Peyer's patch (tissue), 4 donors: ENCODE measurements around the gene OSBPL10.

Experiments used
- POLR2A ChIP-seq, 2 donors: fragments of 450-650 bp; IDR thresholded peaks; one replicate each; pipeline ENCODE4 v1.5.1; 2017; ENCODE audit warnings: antibody characterized with exemption in 2 of 2, mild to moderate bottlenecking in 2 of 2, moderate library complexity in 2 of 2
- TF ChIP-seq, protein P1 (sequence below), 6 experiments: fragments of 450-650 bp in 4 of 6; fragments of 200-600 bp in 2 of 6; sonication (generic) in 1 of 6; IDR thresholded peaks; one replicate each; pipeline ENCODE4 v1.5.1; 2017 to 2019; ENCODE audit warnings: antibody characterized with exemption in 6 of 6, mild to moderate bottlenecking in 3 of 6, moderate library complexity in 1 of 6

DNA sequence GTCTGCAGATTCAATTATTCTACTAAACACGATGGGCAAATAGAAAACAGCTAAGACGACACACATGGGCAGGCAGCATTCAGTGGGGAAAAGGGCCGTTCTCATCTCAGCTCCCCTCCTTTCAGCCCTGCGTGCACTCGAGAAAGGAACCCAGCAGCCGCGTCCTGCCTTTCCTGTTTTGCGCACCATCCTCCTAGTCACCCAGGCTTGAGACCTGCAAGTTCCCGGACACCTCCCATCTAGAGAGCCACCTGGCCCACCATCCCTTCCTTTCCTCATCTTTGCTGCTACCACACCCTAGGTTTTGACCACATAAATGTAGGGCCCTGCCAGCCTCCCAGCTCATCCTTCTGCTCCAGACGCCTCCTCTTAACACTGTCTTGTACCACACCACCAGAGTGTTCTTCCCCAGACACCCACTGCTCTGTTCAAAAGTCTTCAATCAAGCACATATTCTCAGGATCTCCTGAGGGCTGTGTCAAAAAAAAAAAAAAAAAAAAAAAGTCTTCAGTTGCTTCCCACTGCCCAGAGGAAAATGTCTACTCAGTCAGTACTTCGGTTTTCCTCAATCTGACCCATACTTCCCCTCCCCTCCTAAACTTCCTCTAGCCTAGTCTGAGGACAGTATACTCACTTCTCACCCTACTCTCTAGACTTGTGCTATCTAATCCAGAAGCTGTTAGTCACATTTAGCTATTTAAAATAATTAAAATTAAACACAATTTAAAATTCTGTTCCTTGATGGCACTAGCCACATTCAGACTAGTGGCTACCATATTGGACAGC lies 266.4 kb downstream of the OSBPL10 start:
- TF ChIP-seq, protein P1, sequence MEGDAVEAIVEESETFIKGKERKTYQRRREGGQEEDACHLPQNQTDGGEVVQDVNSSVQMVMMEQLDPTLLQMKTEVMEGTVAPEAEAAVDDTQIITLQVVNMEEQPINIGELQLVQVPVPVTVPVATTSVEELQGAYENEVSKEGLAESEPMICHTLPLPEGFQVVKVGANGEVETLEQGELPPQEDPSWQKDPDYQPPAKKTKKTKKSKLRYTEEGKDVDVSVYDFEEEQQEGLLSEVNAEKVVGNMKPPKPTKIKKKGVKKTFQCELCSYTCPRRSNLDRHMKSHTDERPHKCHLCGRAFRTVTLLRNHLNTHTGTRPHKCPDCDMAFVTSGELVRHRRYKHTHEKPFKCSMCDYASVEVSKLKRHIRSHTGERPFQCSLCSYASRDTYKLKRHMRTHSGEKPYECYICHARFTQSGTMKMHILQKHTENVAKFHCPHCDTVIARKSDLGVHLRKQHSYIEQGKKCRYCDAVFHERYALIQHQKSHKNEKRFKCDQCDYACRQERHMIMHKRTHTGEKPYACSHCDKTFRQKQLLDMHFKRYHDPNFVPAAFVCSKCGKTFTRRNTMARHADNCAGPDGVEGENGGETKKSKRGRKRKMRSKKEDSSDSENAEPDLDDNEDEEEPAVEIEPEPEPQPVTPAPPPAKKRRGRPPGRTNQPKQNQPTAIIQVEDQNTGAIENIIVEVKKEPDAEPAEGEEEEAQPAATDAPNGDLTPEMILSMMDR (IDR thresholded peaks at IDR 0.05): no peak
- no peak for TF ChIP-seq POLR2A (IDR thresholded peaks at IDR 0.05)
